ENCODE measurements around the gene CACNA2D1.

The CACNA2D1 gene

DNA sequence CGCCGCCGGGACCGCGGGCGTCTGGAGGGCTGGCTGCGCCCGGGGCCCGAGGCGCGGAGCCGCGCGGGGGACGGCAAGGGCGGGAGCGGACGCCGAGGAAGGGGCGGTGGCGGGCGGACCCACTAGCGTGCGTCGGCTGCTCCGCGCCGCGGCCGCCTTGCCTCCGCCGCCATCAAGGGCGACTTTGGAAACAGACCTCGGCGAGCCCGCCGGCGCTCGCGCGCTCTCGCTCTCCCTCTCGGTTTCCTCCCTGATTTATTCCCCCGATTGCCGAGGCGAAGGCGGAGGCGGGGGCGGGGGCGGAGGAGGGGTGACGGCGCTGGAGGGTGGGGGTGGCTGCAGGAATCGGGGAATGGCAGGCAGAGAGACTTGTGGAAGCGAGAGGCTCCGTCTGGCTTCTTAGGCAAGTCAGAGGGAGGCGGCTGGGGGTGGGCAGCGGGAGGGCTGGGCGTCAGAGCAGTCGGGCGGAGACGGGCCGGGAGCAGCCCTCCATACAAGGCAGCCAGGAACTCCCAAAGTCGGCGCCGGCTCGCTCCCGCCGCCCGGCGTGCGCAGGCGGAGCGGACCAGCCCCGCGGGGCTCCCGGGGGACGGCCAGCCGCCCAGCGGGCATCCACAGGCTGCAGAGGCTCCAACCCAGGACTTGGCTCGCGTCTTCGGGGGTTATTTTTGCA, at the start of gene CACNA2D1:
Gene CACNA2D1, minus strand, starts transcription at position 231 of the 673 bp plus-strand sequence.
- TF ChIP-seq, protein P1, sequence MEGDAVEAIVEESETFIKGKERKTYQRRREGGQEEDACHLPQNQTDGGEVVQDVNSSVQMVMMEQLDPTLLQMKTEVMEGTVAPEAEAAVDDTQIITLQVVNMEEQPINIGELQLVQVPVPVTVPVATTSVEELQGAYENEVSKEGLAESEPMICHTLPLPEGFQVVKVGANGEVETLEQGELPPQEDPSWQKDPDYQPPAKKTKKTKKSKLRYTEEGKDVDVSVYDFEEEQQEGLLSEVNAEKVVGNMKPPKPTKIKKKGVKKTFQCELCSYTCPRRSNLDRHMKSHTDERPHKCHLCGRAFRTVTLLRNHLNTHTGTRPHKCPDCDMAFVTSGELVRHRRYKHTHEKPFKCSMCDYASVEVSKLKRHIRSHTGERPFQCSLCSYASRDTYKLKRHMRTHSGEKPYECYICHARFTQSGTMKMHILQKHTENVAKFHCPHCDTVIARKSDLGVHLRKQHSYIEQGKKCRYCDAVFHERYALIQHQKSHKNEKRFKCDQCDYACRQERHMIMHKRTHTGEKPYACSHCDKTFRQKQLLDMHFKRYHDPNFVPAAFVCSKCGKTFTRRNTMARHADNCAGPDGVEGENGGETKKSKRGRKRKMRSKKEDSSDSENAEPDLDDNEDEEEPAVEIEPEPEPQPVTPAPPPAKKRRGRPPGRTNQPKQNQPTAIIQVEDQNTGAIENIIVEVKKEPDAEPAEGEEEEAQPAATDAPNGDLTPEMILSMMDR (IDR thresholded peaks at IDR 0.05), result no peak
- no peaks in the 10 kb centered on the region for H3K79me2 ChIP-seq
- H3K4me3 ChIP-seq (ENCODE audit: low read depth, low read length), result peak within 1 kb of the TSS; percentile 48
- no peaks in the 10 kb centered on the region for H3K36me3 ChIP-seq (ENCODE audit: control insufficient read depth, insufficient read depth, low read length)
- H3K4me2 ChIP-seq (ENCODE audit: low read length), result peak within 1 kb of the TSS; percentile 72
- H2AFZ ChIP-seq, result peak within 1 kb of the TSS; percentile 95
- H3K4me1 ChIP-seq, result peaks cover 3% of the 10 kb centered on the region
- peaks cover 2% of the 10 kb centered on the region for H3K27me3 ChIP-seq (ENCODE audit: control insufficient read depth, insufficient read depth, low read length)
- peak within 1 kb of the TSS; percentile 79 for H3K27ac ChIP-seq
- no peak within 1 kb of the TSS for H3K9ac ChIP-seq
- H3K9me3 ChIP-seq (ENCODE audit: control insufficient read depth, low read length), result no peaks in the 10 kb centered on the region

DNA sequence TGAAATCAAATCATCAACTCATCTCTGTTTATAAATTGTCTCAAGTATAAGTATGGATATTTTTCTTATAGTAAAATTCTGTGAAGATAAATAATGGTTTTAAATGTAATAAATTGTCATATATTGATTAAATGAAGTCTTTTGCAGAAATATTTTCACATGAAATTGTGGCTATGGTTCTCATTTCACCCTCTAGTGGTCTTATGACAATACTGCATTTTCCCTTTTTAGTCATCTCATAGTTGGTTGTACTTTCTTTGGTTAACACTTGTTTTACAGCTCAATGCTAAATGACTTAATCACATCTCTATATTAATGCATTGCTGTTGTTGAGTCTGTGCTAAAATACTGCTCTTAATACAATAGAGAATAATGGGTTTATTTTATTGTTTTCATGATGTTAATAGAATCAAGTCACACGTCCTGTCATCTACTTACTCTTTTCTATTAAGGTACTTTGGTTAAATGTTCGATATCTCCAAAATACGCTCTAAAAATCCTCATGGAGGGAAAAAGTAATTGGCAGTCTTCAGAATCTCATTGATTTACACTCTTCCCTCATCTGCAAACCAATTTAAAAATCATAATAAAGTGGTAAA, 38.0 kb upstream of the CACNA2D1 start:
- H3K27me3 ChIP-seq (ENCODE audit: control insufficient read depth, insufficient read depth, low read length), result no peaks in the 10 kb centered on the region
- no peak overlapping the region for H3K4me2 ChIP-seq (ENCODE audit: low read length)
- no peak overlapping the region for H3K4me3 ChIP-seq (ENCODE audit: low read depth, low read length)
- H3K79me2 ChIP-seq, result no peaks in the 10 kb centered on the region
- no peaks in the 10 kb centered on the region for H3K9me3 ChIP-seq (ENCODE audit: control insufficient read depth, low read length)
- TF ChIP-seq, protein P1 (IDR thresholded peaks at IDR 0.05), result peak; percentile 83
- no peaks in the 10 kb centered on the region for H3K4me1 ChIP-seq
- no peak overlapping the region for H3K27ac ChIP-seq
- H2AFZ ChIP-seq, result no peak overlapping the region
- H3K36me3 ChIP-seq (ENCODE audit: control insufficient read depth, insufficient read depth, low read length), result no peaks in the 10 kb centered on the region
- H3K9ac ChIP-seq, result no peak overlapping the region

DNA sequence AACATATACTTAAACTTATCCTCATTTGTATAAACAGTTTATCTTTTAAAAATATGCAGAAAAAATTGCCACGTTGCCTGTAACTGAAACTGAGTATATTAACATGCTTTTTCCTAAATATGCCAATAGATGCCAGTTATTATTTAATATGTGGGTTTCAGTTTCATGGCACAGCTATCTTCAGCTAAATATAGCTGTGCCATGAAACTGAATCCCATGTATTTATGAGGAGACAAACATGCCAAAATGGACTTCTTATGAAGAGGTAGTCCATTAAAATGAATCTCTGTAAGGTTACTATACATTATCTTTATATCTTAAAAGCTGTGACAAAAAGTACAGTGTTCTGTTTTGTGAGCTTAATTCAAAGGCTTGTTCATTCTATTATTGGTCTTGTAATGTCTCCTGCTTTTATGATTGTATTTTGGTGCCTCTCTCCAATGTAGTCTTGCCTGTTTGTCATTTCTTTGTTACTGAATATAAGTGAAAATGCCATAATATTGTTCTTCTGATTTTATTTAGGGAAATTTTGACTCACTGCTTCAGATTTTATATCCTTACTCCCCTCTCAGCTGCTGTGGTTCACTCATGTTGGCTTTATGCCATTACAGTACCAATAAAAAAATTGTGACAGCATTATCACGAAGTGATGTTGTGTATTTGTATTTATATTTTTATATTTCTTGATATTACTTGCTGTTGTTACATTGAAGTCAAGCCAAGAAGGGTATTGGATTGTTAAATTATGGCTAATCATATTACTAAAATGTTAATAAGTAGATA, 34.3 kb upstream of the CACNA2D1 start:
- Histone ChIP-seq H3K4me1 (no peaks in the 10 kb centered on the region), H3K27ac (no peak overlapping the region), H3K79me2 (no peaks in the 10 kb centered on the region), H3K9ac (no peak overlapping the region), H2AFZ (no peak overlapping the region), H3K9me3 (ENCODE audit: control insufficient read depth, low read length) (no peaks in the 10 kb centered on the region), H3K4me2 (ENCODE audit: low read length) (no peak overlapping the region), H3K4me3 (ENCODE audit: low read depth, low read length) (no peak overlapping the region), H3K27me3 (ENCODE audit: control insufficient read depth, insufficient read depth, low read length) (no peaks in the 10 kb centered on the region), H3K36me3 (ENCODE audit: control insufficient read depth, insufficient read depth, low read length) (no peaks in the 10 kb centered on the region)
- TF ChIP-seq, protein P1 (IDR thresholded peaks at IDR 0.05), result no peak

DNA sequence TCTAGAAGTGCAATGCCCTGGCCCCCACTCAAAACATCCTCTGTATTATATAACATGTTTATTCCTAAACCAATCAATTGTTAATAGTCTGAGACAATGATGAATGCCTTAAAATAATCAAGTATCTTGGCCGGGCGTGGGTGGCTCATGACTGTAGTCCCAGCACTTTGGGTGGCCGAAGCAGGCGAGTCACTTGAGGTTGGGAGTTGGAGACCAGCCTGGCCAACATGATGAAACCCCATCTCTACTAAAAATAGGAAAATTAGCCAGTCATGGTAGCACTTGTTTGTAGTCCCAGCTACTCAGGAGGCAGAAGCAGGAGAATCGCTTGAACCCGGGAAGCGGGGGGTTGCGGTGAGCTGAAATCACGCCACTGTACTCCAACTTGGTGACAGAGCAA, 29.4 kb upstream of the CACNA2D1 start:
- H3K4me1 ChIP-seq, result no peaks in the 10 kb centered on the region
- TF ChIP-seq, protein P1 (IDR thresholded peaks at IDR 0.05), result no peak
- no peak overlapping the region for H3K27ac ChIP-seq
- no peak overlapping the region for H3K4me2 ChIP-seq (ENCODE audit: low read length)
- H3K36me3 ChIP-seq (ENCODE audit: control insufficient read depth, insufficient read depth, low read length), result no peaks in the 10 kb centered on the region
- no peaks in the 10 kb centered on the region for H3K79me2 ChIP-seq
- no peak overlapping the region for H3K4me3 ChIP-seq (ENCODE audit: low read depth, low read length)
- no peaks in the 10 kb centered on the region for H3K27me3 ChIP-seq (ENCODE audit: control insufficient read depth, insufficient read depth, low read length)
- no peak overlapping the region for H2AFZ ChIP-seq
- no peak overlapping the region for H3K9ac ChIP-seq
- H3K9me3 ChIP-seq (ENCODE audit: control insufficient read depth, low read length), result no peaks in the 10 kb centered on the region

All from parathyroid adenoma (tissue), 2 donors.